ENCODE results near the gene ERC1.

DNA sequence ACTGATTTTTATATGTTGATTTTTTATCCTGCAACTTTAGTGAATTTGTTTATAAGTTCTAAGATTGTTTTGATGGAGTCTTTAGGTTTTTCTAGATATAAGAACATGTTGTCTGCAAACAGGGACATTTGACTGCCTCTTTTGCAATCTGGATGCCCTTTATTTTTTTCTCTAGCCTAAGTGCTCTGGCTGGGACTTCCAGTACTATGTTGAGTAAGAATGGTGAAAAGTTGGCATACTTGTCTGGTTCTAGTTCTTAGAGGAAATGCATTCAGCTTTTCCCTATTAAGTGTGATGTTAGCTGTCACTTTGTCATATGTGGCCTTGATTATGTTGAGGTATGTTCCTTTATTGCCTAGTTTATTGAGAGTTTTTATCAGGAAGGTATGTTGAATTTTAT lies 68.1 kb downstream of the ERC1 start:
- no peak for TF ChIP-seq CHD1 (IDR thresholded peaks at IDR 0.05; ENCODE audit: low read depth, low read length)
- TF ChIP-seq, protein P1, sequence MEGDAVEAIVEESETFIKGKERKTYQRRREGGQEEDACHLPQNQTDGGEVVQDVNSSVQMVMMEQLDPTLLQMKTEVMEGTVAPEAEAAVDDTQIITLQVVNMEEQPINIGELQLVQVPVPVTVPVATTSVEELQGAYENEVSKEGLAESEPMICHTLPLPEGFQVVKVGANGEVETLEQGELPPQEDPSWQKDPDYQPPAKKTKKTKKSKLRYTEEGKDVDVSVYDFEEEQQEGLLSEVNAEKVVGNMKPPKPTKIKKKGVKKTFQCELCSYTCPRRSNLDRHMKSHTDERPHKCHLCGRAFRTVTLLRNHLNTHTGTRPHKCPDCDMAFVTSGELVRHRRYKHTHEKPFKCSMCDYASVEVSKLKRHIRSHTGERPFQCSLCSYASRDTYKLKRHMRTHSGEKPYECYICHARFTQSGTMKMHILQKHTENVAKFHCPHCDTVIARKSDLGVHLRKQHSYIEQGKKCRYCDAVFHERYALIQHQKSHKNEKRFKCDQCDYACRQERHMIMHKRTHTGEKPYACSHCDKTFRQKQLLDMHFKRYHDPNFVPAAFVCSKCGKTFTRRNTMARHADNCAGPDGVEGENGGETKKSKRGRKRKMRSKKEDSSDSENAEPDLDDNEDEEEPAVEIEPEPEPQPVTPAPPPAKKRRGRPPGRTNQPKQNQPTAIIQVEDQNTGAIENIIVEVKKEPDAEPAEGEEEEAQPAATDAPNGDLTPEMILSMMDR (conservative IDR thresholded peaks at IDR 0.05; ENCODE audit: low read depth, low read length), result no peak
- no peak for TF ChIP-seq CEBPB (IDR thresholded peaks at IDR 0.05; ENCODE audit: low read depth, low read length)
- TF ChIP-seq POLR2A (IDR thresholded peaks at IDR 0.05; ENCODE audit: low read depth, low read length), result no peak
- no peak for TF ChIP-seq RAD21 (IDR thresholded peaks at IDR 0.05; ENCODE audit: low read length)
- no peak for TF ChIP-seq NFE2L2 (IDR thresholded peaks at IDR 0.05; ENCODE audit: low read depth, low read length)
- no peak for TF ChIP-seq USF2 (IDR thresholded peaks at IDR 0.05; ENCODE audit: low read depth, low read length)
- no peak for TF ChIP-seq MAZ (IDR thresholded peaks at IDR 0.05; ENCODE audit: borderline replicate concordance, low read depth, low read length)
- TF ChIP-seq RCOR1 (IDR thresholded peaks at IDR 0.05; ENCODE audit: insufficient replicate concordance, low read length), result no peak
- no peak for TF ChIP-seq RFX5 (IDR thresholded peaks at IDR 0.05; ENCODE audit: low read depth, low read length)
